Skeletal muscle satellite cell (primary cell): ENCODE measurements around the gene C6orf47. TPM values are rescaled to one million over a fixed set of nuclear protein-coding genes. Genes with fewer than 3 reads are reported as not detected.
A peak's percentile ranks its signal among the peaks of the same experiment; 100 is the strongest.

ENCODE experiments used
- H3K27me3 ChIP-seq: 2 replicates; pipeline ENCODE4 v1.7.0; 2013; ENCODE audit warnings: low read length; ENCODE audit not compliant: control insufficient read depth, insufficient read depth
- H3K36me3 ChIP-seq: 2 replicates; pipeline ENCODE4 v1.7.0; 2013; ENCODE audit warnings: mild to moderate bottlenecking, control low read depth, low read length; ENCODE audit not compliant: insufficient read depth
- H3K4me1 ChIP-seq: 2 replicates; pipeline ENCODE4 v1.7.0; 2013; ENCODE audit warnings: low read length; ENCODE audit not compliant: control insufficient read depth, insufficient read depth
- H3K4me2 ChIP-seq: 2 replicates; pipeline ENCODE4 v1.7.0; 2013; ENCODE audit warnings: mild to moderate bottlenecking, low read length
- H3K4me3 ChIP-seq: 2 replicates; pipeline ENCODE4 v1.7.0; 2013; ENCODE audit warnings: low read length
- H3K9ac ChIP-seq: 2 replicates; pipeline ENCODE4 v1.7.0; 2013; ENCODE audit warnings: mild to moderate bottlenecking, low read depth, low read length, moderate library complexity
- H3K9me3 ChIP-seq: replicated peaks from 2 replicates; pipeline ENCODE4 v1.7.0; 2013; ENCODE audit warnings: mild to moderate bottlenecking, control low read depth, low read length
- small RNA-seq: library from RNA; depleted of rRNA; stranded (forward); fragments of <200 nt; gene quantifications from one replicate; pipeline ENCODE3, GENCODE V24; 2012

The C6orf47 gene

GRCh38 chr6:31614075-31614619 is 46.4 kb downstream of the C6orf47 start:
- Histone ChIP-seq H3K27me3 (peaks cover 8% of the 10 kb centered on the region), H3K4me3 (no peak overlapping the region), H3K4me1 (no peaks in the 10 kb centered on the region), H3K4me2 (no peak overlapping the region), H3K36me3 (no peaks in the 10 kb centered on the region), H3K9ac (no peak overlapping the region), H3K9me3 (no peaks in the 10 kb centered on the region)

- no peak overlapping the region for H3K9ac ChIP-seq
- H3K4me1 ChIP-seq, result no peaks in the 10 kb centered on the region
- H3K4me3 ChIP-seq, result no peak overlapping the region
- peaks cover 8% of the 10 kb centered on the region for H3K27me3 ChIP-seq
- no peaks in the 10 kb centered on the region for H3K9me3 ChIP-seq
- no peak overlapping the region for H3K4me2 ChIP-seq
- no peaks in the 10 kb centered on the region for H3K36me3 ChIP-seq
Observed at GRCh38 chr6:31610968-31611367, 49.6 kb downstream of the C6orf47 start.

GRCh38 chr6:31609519-31610406 is 50.8 kb downstream of the C6orf47 start:
- Histone ChIP-seq H3K4me2 (no peak overlapping the region), H3K9ac (no peak overlapping the region), H3K9me3 (no peaks in the 10 kb centered on the region), H3K27me3 (peaks cover 4% of the 10 kb centered on the region), H3K4me1 (no peaks in the 10 kb centered on the region), H3K36me3 (no peaks in the 10 kb centered on the region), H3K4me3 (no peak overlapping the region)

Small RNAs within 50 kb of the gene (small RNA-seq; reads per million reads assigned to genes)
- gene MIR4646 (not detected), gene MIR6832 (not detected), gene RF00019 (not detected), gene SNORA38 (486 reads per million, percentile 98 among the genes with 10 or more reads in this experiment), gene UQCRHP1 (not detected)
